Activated T-cell treated with anti-CD3 and anti-CD28 coated beads for 24 hours (primary cell): ENCODE results near the gene PRPS1.
"Not testable (repeated sequence)": the region's sequence is repeated elsewhere in the genome, so short reads cannot be mapped to it uniquely, and the experiment has no call there.

ENCODE experiments used
- DNase-seq: peaks from one replicate; pipeline ENCODE4 v3.0.0-alpha.2; 2020; ENCODE audit warnings: low read depth

Gene PRPS1

GRCh38 chrX:107630031-107630689 lies 1.9 kb downstream of the PRPS1 start:
- DNase-seq = no peak

- no peak for DNase-seq
Observed at GRCh38 chrX:107632346-107632745, 4.0 kb downstream of the PRPS1 start.

GRCh38 chrX:107646735-107647134 lies 18.4 kb downstream of the PRPS1 start:
- no peak for DNase-seq

- DNase-seq = no peak
Observed at GRCh38 chrX:107648332-107648731, 20.0 kb downstream of the PRPS1 start.

- DNase-seq = no peak
Observed at GRCh38 chrX:107654566-107654871, 26.2 kb downstream of the PRPS1 start.

GRCh38 chrX:107654872-107655761 lies 26.8 kb downstream of the PRPS1 start:
- peak; percentile 45 for DNase-seq

GRCh38 chrX:107656978-107657377 lies 28.7 kb downstream of the PRPS1 start:
- no peak for DNase-seq

- no peak for DNase-seq
Observed at GRCh38 chrX:107658660-107659059, 30.4 kb downstream of the PRPS1 start.

GRCh38 chrX:107659286-107659685 lies 31.0 kb downstream of the PRPS1 start:
- no peak for DNase-seq

GRCh38 chrX:107659768-107660167 lies 31.5 kb downstream of the PRPS1 start:
- DNase-seq = no peak

- no peak for DNase-seq
Observed at GRCh38 chrX:107662145-107662544, 33.8 kb downstream of the PRPS1 start.

GRCh38 chrX:107662824-107663223 lies 34.5 kb downstream of the PRPS1 start:
- DNase-seq = no peak

- no peak for DNase-seq
Observed at GRCh38 chrX:107666931-107667330, 38.6 kb downstream of the PRPS1 start.

GRCh38 chrX:107667426-107667825 lies 39.1 kb downstream of the PRPS1 start:
- no peak for DNase-seq

- not testable (repeated sequence) for DNase-seq
Observed at GRCh38 chrX:107668710-107669109, 40.4 kb downstream of the PRPS1 start.

GRCh38 chrX:107669261-107669660 lies 41.0 kb downstream of the PRPS1 start:
- DNase-seq = no peak

GRCh38 chrX:107669885-107670628 lies 41.7 kb downstream of the PRPS1 start:
- no peak for DNase-seq

GRCh38 chrX:107671256-107671655 lies 42.9 kb downstream of the PRPS1 start:
- not testable (repeated sequence) for DNase-seq

GRCh38 chrX:107672955-107673378 lies 44.7 kb downstream of the PRPS1 start:
- DNase-seq = peak; percentile 51

GRCh38 chrX:107673431-107673830 lies 45.1 kb downstream of the PRPS1 start:
- DNase-seq = no peak

GRCh38 chrX:107673933-107674479 lies 45.7 kb downstream of the PRPS1 start:
- DNase-seq = peak; percentile 80
